Spleen (tissue), 11 donors: ENCODE data around the gene TPBG. TPM values are rescaled to one million over a fixed set of nuclear protein-coding genes. Genes with fewer than 3 reads are reported as not detected.

Experiments
- DNase-seq: peaks from one replicate; pipeline ENCODE4 v3.0.0-alpha.2; 2020
- H3K27ac ChIP-seq, 8 donors: fragments of 200-600 bp; sonication (generic) in 7 of 8; 1 replicate in 4 of 8; 2 replicates in 4 of 8; pipeline versions ENCODE4 v1.5.0 to v1.8.0; 2016 to 2021; ENCODE audit warnings: inconsistent platforms in 4 of 8, mild to moderate bottlenecking in 4 of 8, moderate library complexity in 1 of 8
- H3K27me3 ChIP-seq, 7 donors: fragments of 200-600 bp; sonication (generic) in 6 of 7; replicated peaks in 1 of 7; 1 replicate in 4 of 7; 2 replicates in 3 of 7; pipeline versions ENCODE4 v1.5.0 to v1.8.0; 2016 to 2021; ENCODE audit warnings: inconsistent platforms in 3 of 7, mild to moderate bottlenecking in 1 of 7
- H3K36me3 ChIP-seq, 6 donors: fragments of 200-600 bp; sonication (generic) in 5 of 6; 1 replicate in 4 of 6; 2 replicates in 2 of 6; pipeline versions ENCODE4 v1.5.0 to v1.8.0; 2016 to 2021; ENCODE audit warnings: inconsistent platforms in 2 of 6
- H3K4me1 ChIP-seq, 6 donors: fragments of 200-600 bp; sonication (generic) in 5 of 6; 1 replicate in 3 of 6; 2 replicates in 3 of 6; pipeline versions ENCODE4 v1.5.0 to v1.8.0; 2016 to 2021; ENCODE audit warnings: inconsistent platforms in 3 of 6
- H3K4me3 ChIP-seq, 8 donors: fragments of 200-600 bp; sonication (generic) in 7 of 8; 1 replicate in 4 of 8; 2 replicates in 4 of 8; pipeline versions ENCODE4 v1.5.0 to v1.8.0; 2016 to 2021; ENCODE audit warnings: inconsistent platforms in 4 of 8, mild to moderate bottlenecking in 4 of 8, moderate library complexity in 2 of 8
- H3K9me3 ChIP-seq, 8 donors: fragments of 200-600 bp; sonication (generic) in 7 of 8; 1 replicate in 4 of 8; 2 replicates in 4 of 8; pipeline versions ENCODE4 v1.5.0 to v1.8.0; 2016 to 2021; ENCODE audit warnings: inconsistent platforms in 4 of 8
- CTCF ChIP-seq, 11 experiments: fragments of 200-600 bp in 7 of 11; fragments of 450-650 bp in 4 of 11; sonication (generic) in 4 of 11; IDR thresholded peaks in 8 of 11; conservative IDR thresholded peaks in 3 of 11; 1 replicate in 7 of 11; 2 replicates in 4 of 11; pipeline versions ENCODE4 v1.4.0 to v1.8.0; 2016 to 2021; ENCODE audit warnings: antibody characterized with exemption in 11 of 11, inconsistent platforms in 4 of 11, mild to moderate bottlenecking in 1 of 11
- POLR2A ChIP-seq, 3 donors: fragments of 450-650 bp; IDR thresholded peaks; one replicate each; pipeline ENCODE4 v1.5.1; 2017; ENCODE audit warnings: antibody characterized with exemption in 3 of 3, mild to moderate bottlenecking in 1 of 3
- POLR2AphosphoS5 ChIP-seq, 3 donors: sonication (generic); formaldehyde crosslinking; IDR thresholded peaks; one replicate each; pipeline ENCODE4 v1.5.1; 2017; ENCODE audit warnings: antibody characterized with exemption in 3 of 3
- WGBS, 5 donors: extraction: QIAGEN DNeasy Blood & Tissue Kit in 3 of 5; methylation state at CpG; one replicate each; pipeline versions ENCODE4 v1.1.5 to v1.1.7; 2013 to 2018; 5-methylcytosine and 5-hydroxymethylcytosine counted together
- intact Hi-C: fragments of 100-400 bp; cut with DNase I; formaldehyde crosslinking; loops from one replicate; pipeline ENCODE4 v1.15.0; 2023; ENCODE audit warnings: low total_unique reads
- polyA plus RNA-seq, 3 donors: library from polyadenylated mRNA; stranded (reverse); fragments of 200-250 nt; gene quantifications; one replicate each; pipeline ENCODE4 v1.2.1, GENCODE V29; 2013
- total RNA-seq, 7 donors: library from RNA; depleted of rRNA in 3 of 7; stranded (reverse); fragments of >200 nt in 3 of 7; fragmentation: NEBNext Ultra II Directional in 4 of 7; extraction: Animal tissue kit (Norgen Biotek cat#: 25700) in 4 of 7; gene quantifications; one replicate each; pipeline versions ENCODE4 v1.1.0 to v1.2.1, GENCODE V29; 2016 to 2021
- donor health status: healthy with polysubstance abuse.
- donor health status: DM: no; HTN: no; CAD: no; lungs with moderate emphysema.
- donor health status: DM: no; HTN: no; CAD: no.
- donor health status: Bipolar disorder and iron deficiency.
- donor health status: healthy.
- donor health status: DM: no; HTN: no; CAD: no.
- donor health status: DM: yes; HTN: yes; CAD: no.

The TPBG gene
- total and polyA plus RNA-seq, 10 donors = 2.5 to 21.6 (median 12.2) TPM

GRCh38 chr6:82415820-82416219, 52.2 kb downstream of the TPBG start:
- no peak overlapping the region for H3K27ac ChIP-seq
- no peaks in the 10 kb centered on the region for H3K27me3 ChIP-seq
- no peak for DNase-seq
- H3K9me3 ChIP-seq = no peaks in the 10 kb centered on the region
- H3K4me1 ChIP-seq = peaks cover 0 to 7% (median 0%) of the 10 kb centered on the region in 6 donors
- H3K36me3 ChIP-seq = no peaks in the 10 kb centered on the region
- WGBS, 5 donors = 90 to 97% (median 95%) methylated on average over 1 of the region's 1 CpG
- H3K4me3 ChIP-seq = no peak overlapping the region
- no peak for TF ChIP-seq CTCF (IDR thresholded peaks at IDR 0.05 in 8 of 11, conservative IDR thresholded peaks at IDR 0.05 in 3 of 11)
- TF ChIP-seq POLR2AphosphoS5 (IDR thresholded peaks at IDR 0.05) = no peak
- TF ChIP-seq POLR2A (IDR thresholded peaks at IDR 0.05) = no peak
- intact Hi-C loops = no loop called here

GRCh38 chr6:82416346-82416745, 52.7 kb downstream of the TPBG start:
- intact Hi-C loops = no loop called here
- TF ChIP-seq CTCF (IDR thresholded peaks at IDR 0.05 in 8 of 11, conservative IDR thresholded peaks at IDR 0.05 in 3 of 11) (no peak), POLR2A (IDR thresholded peaks at IDR 0.05) (no peak), POLR2AphosphoS5 (IDR thresholded peaks at IDR 0.05) (no peak)
- Histone ChIP-seq H3K27ac (no peak overlapping the region), H3K36me3 (no peaks in the 10 kb centered on the region), H3K9me3 (no peaks in the 10 kb centered on the region), H3K27me3 (no peaks in the 10 kb centered on the region), H3K4me3 (no peak overlapping the region), H3K4me1 (peaks cover 0 to 7% (median 0%) of the 10 kb centered on the region in 6 donors)
- WGBS, 5 donors = 29 to 41% (median 34%) methylated on average over 2 of the region's 2 CpGs
- DNase-seq = no peak

Other genes with a start within 250 kb of the TPBG start
- gene IBTK, start 116.1 kb upstream of the TPBG start, total RNA-seq = 10 to 100 TPM; 23.6 to 36.6 (median 31.6) TPM
- gene IBTK, start 116.1 kb upstream of the TPBG start, polyA plus RNA-seq = 10 to 100 TPM; 14.6 to 16.2 (median 15.7) TPM